HEK293 (cell line): ENCODE data around the gene DSCAML1.

Experiments
- CTCF ChIA-PET: fragments of 350-600 bp; formaldehyde crosslinking; extraction: SDS; loops from one replicate; lab custom pipeline; 2021; ENCODE audit warnings: antibody characterized with exemption; lab: Yijun Ruan, JAX
- POLR2A ChIA-PET: fragments of 300-600 bp; formaldehyde crosslinking; extraction: SDS; loops from one replicate; lab custom pipeline; 2020; ENCODE audit warnings: antibody characterized with exemption, inconsistent platforms; lab: Yijun Ruan, JAX
- H3K27ac ChIP-seq: fragments of 200-500 bp; sonication (Bioruptor generic); 2 replicates; pipeline ENCODE4 v1.5.1; 2014; ENCODE audit warnings: low read depth, low read length, control low read depth, inconsistent platforms; ENCODE audit errors: extremely low read depth
- H3K36me3 ChIP-seq, 2 experiments: fragments of 200-500 bp in 1 of 2; sonication (Bioruptor generic) in 1 of 2; 1 replicate in 1 of 2; 2 replicates in 1 of 2; pipeline ENCODE4 v1.5.1; 2014 to 2017; ENCODE audit warnings: inconsistent platforms in 2 of 2, low read length in 2 of 2; ENCODE audit not compliant: control insufficient read depth in 2 of 2, insufficient read depth in 1 of 2
- H3K4me1 ChIP-seq: fragments of 200-500 bp; sonication (Bioruptor generic); 2 replicates; pipeline ENCODE4 v1.5.1; 2014; ENCODE audit warnings: mild to moderate bottlenecking, low read length, inconsistent platforms; ENCODE audit not compliant: control insufficient read depth, insufficient read depth
- H3K4me3 ChIP-seq: 2 replicates; pipeline ENCODE4 v1.5.1; 2011; ENCODE audit warnings: low read depth, mild to moderate bottlenecking, control low read depth, low read length, moderate library complexity
- H3K9me3 ChIP-seq: fragments of 200-500 bp; sonication (Bioruptor generic); 2 replicates; pipeline ENCODE4 v1.5.1; 2014; ENCODE audit warnings: low read depth, low read length, inconsistent platforms; ENCODE audit not compliant: control insufficient read depth, insufficient read depth
- HOXD13 ChIP-seq: sonication (generic); formaldehyde crosslinking; IDR thresholded peaks from 2 replicates; pipeline ENCODE4 v1.8.0; 2022; ENCODE audit warnings: missing genetic modification reagents, borderline replicate concordance
- PBX3 ChIP-seq: sonication (generic); formaldehyde crosslinking; IDR thresholded peaks from 2 replicates; pipeline ENCODE4 v1.8.1; 2022; ENCODE audit warnings: mild to moderate bottlenecking, moderate library complexity, missing genetic modification reagents
- PRDM4 ChIP-seq: fragments of 450-650 bp; formaldehyde crosslinking; IDR thresholded peaks from 2 replicates; pipeline ENCODE4 v1.5.1; 2017; ENCODE audit warnings: missing biosample characterization, missing genetic modification characterization
- REST ChIP-seq: fragments of 450-650 bp; formaldehyde crosslinking; IDR thresholded peaks from 2 replicates; pipeline ENCODE4 v1.5.1; 2016; ENCODE audit warnings: missing biosample characterization, missing genetic modification characterization
- SCRT2 ChIP-seq: fragments of 450-650 bp; formaldehyde crosslinking; IDR thresholded peaks from 2 replicates; pipeline ENCODE4 v1.5.1; 2016; ENCODE audit warnings: missing biosample characterization, missing genetic modification characterization
- SP2 ChIP-seq: fragments of 450-650 bp; formaldehyde crosslinking; IDR thresholded peaks from 2 replicates; pipeline ENCODE4 v1.5.1; 2016; ENCODE audit warnings: missing biosample characterization, missing genetic modification characterization
- SP3 ChIP-seq: fragments of 450-650 bp; formaldehyde crosslinking; IDR thresholded peaks from 2 replicates; pipeline ENCODE4 v1.5.1; 2016; ENCODE audit warnings: missing biosample characterization, missing genetic modification characterization
- TRIM28 ChIP-seq: IDR thresholded peaks from 2 replicates; pipeline ENCODE4 v1.6.1; 2011; ENCODE audit warnings: low read length, control low read depth, borderline replicate concordance
- YY2 ChIP-seq: fragments of 450-650 bp; formaldehyde crosslinking; IDR thresholded peaks from 2 replicates; pipeline ENCODE4 v1.5.1; 2016; ENCODE audit warnings: missing biosample characterization, missing genetic modification characterization
- ZBTB8A ChIP-seq: fragments of 450-650 bp; formaldehyde crosslinking; IDR thresholded peaks from 2 replicates; pipeline ENCODE4 v1.5.1; 2016; ENCODE audit warnings: missing biosample characterization, missing genetic modification characterization
- ZFHX2 ChIP-seq: fragments of 450-650 bp; formaldehyde crosslinking; conservative IDR thresholded peaks from 2 replicates; pipeline ENCODE4 v1.5.1; 2016; ENCODE audit warnings: missing biosample characterization, missing genetic modification characterization
- ZNF292 ChIP-seq: fragments of 450-650 bp; formaldehyde crosslinking; IDR thresholded peaks from 2 replicates; pipeline ENCODE4 v1.5.1; 2016; ENCODE audit warnings: low read depth, missing biosample characterization, missing genetic modification characterization, borderline replicate concordance
- ZNF362 ChIP-seq: fragments of 450-650 bp; formaldehyde crosslinking; IDR thresholded peaks from 2 replicates; pipeline ENCODE4 v1.5.1; 2016; ENCODE audit warnings: missing biosample characterization, missing genetic modification characterization
- ZNF37A ChIP-seq: fragments of 450-650 bp; IDR thresholded peaks from 2 replicates; pipeline ENCODE4 v1.5.1; 2018; ENCODE audit warnings: missing biosample characterization, missing genetic modification characterization
- ZNF48 ChIP-seq: fragments of 450-650 bp; formaldehyde crosslinking; IDR thresholded peaks from 2 replicates; pipeline ENCODE4 v1.5.1; 2016; ENCODE audit warnings: missing biosample characterization, missing genetic modification characterization
- ZNF510 ChIP-seq: fragments of 450-650 bp; formaldehyde crosslinking; IDR thresholded peaks from 2 replicates; pipeline ENCODE4 v1.5.1; 2018; ENCODE audit warnings: mild to moderate bottlenecking, missing genetic modification characterization, missing biosample characterization; ENCODE audit not compliant: insufficient replicate concordance
- ZNF571 ChIP-seq: fragments of 450-650 bp; formaldehyde crosslinking; IDR thresholded peaks from 2 replicates; pipeline ENCODE4 v1.5.0; 2017; ENCODE audit warnings: missing biosample characterization, missing genetic modification characterization
- ZNF580 ChIP-seq: fragments of 450-650 bp; formaldehyde crosslinking; IDR thresholded peaks from 2 replicates; pipeline ENCODE4 v1.5.1; 2016; ENCODE audit warnings: missing biosample characterization, missing genetic modification characterization
- ZNF837 ChIP-seq: fragments of 450-650 bp; formaldehyde crosslinking; IDR thresholded peaks from 2 replicates; pipeline ENCODE4 v1.5.1; 2016; ENCODE audit warnings: missing biosample characterization, missing genetic modification characterization

DSCAML1 gene

GRCh38 chr11:117833401-117833891 is 36.4 kb upstream of the DSCAML1 start (continued):
- no peak for TF ChIP-seq HOXD13 (CRISPR knock-in tag)
- TF ChIP-seq PRDM4 (tag by site-specific recombination), result no peak
- TF ChIP-seq ZNF48, result no peak
- TF ChIP-seq ZNF837 (tag by site-specific recombination), result no peak
- TF ChIP-seq TRIM28, result no peak
- TF ChIP-seq SCRT2 (tag by site-specific recombination), result peak; percentile 89
- peak; percentile 59; the same call in 1 of the 2 replicates for TF ChIP-seq YY2 (tag by site-specific recombination)
- TF ChIP-seq ZNF510 (tag by site-specific recombination), result no peak
- TF ChIP-seq ZFHX2 (tag by site-specific recombination), result no peak
- TF ChIP-seq SP3 (tag by site-specific recombination), result no peak
- TF ChIP-seq ZNF580, result no peak
- TF ChIP-seq PBX3 (CRISPR knock-in tag), result no peak
- TF ChIP-seq ZNF571 (tag by site-specific recombination), result no peak
- TF ChIP-seq REST, result no peak
- TF ChIP-seq SP2 (tag by site-specific recombination), result 0 out of 2 replicates have a peak, but pooled peaks have one; percentile 26
- TF ChIP-seq ZNF292 (tag by site-specific recombination), result no peak
- no peak for TF ChIP-seq ZNF37A (tag by site-specific recombination)
- TF ChIP-seq ZNF362 (tag by site-specific recombination), result no peak

- no peaks in the 10 kb centered on the region for H3K9me3 ChIP-seq
- no peaks in the 10 kb centered on the region for H3K4me1 ChIP-seq
- ChIA-PET POLR2A (no interaction called here), CTCF (interaction anchor here (0.6 to 10.2 kb wide), 5 partner anchors 14 to 568 kb away, joined by 3 to 78 read pairs (median 17); no protein-coding TSS in a partner anchor)
- no peak for TF ChIP-seq ZBTB8A (tag by site-specific recombination)
- H3K4me3 ChIP-seq, result no peak overlapping the region
- H3K36me3 ChIP-seq, result no peaks in the 10 kb centered on the region
- H3K27ac ChIP-seq, result no peak overlapping the region
Observed at GRCh38 chr11:117832511-117832910, 35.5 kb upstream of the DSCAML1 start.
